Astrocyte (in vitro differentiated cells and primary cell): ENCODE data around the gene FBXL12. TPM values are rescaled to one million over a fixed set of nuclear protein-coding genes. Genes with fewer than 3 reads are reported as not detected.

Source experiments
- DNase-seq: peaks from one replicate; pipeline ENCODE4 v3.0.0-alpha.2; 2010; ENCODE audit warnings: low read depth
- FAIRE-seq: peaks from 2 replicates; lab custom pipeline; 2011; peaks lifted over from hg19 to GRCh38; lab: Jason Lieb, UNC
- H2AFZ ChIP-seq: 2 replicates; pipeline ENCODE4 v1.6.0; 2012; ENCODE audit warnings: low read depth, low read length, inconsistent platforms
- H3K27ac ChIP-seq: 2 replicates; pipeline ENCODE4 v1.5.1; 2011; ENCODE audit warnings: low read depth, low read length, inconsistent platforms
- H3K27me3 ChIP-seq: 2 replicates; pipeline ENCODE4 v1.6.0; 2011; ENCODE audit warnings: low read length, inconsistent platforms; ENCODE audit not compliant: insufficient read depth
- H3K36me3 ChIP-seq: 2 replicates; pipeline ENCODE4 v1.5.1; 2011; ENCODE audit warnings: low read length, inconsistent platforms; ENCODE audit not compliant: insufficient read depth
- H3K4me1 ChIP-seq: 2 replicates; pipeline ENCODE4 v1.5.1; 2011; ENCODE audit warnings: low read length, inconsistent platforms; ENCODE audit not compliant: insufficient read depth
- H3K4me2 ChIP-seq: 2 replicates; pipeline ENCODE4 v1.6.0; 2012; ENCODE audit warnings: low read length, inconsistent platforms
- H3K4me3 ChIP-seq: 2 replicates; pipeline ENCODE4 v1.5.1; 2011; ENCODE audit warnings: low read depth, mild to moderate bottlenecking, low read length, inconsistent platforms; ENCODE audit not compliant: insufficient read depth
- H3K79me2 ChIP-seq: 2 replicates; pipeline ENCODE4 v1.6.0; 2012; ENCODE audit warnings: mild to moderate bottlenecking, low read length, inconsistent platforms; ENCODE audit not compliant: insufficient read depth
- H3K9ac ChIP-seq: 2 replicates; pipeline ENCODE4 v1.6.0; 2012; ENCODE audit warnings: mild to moderate bottlenecking, low read length, inconsistent platforms
- H3K9me3 ChIP-seq: 2 replicates; pipeline ENCODE4 v1.5.1; 2012; ENCODE audit warnings: low read depth, mild to moderate bottlenecking, low read length, inconsistent platforms; ENCODE audit not compliant: insufficient read depth
- H4K20me1 ChIP-seq: 2 replicates; pipeline ENCODE4 v1.6.0; 2012; ENCODE audit warnings: low read length, inconsistent platforms; ENCODE audit not compliant: insufficient read depth
- H3K27ac Mint-ChIP-seq: one replicate; pipeline ENCODE4 v1.8.0; 2021; ENCODE audit warnings: mild to moderate bottlenecking, mixed read lengths; ENCODE audit not compliant: unreplicated experiment
- H3K27me3 Mint-ChIP-seq: one replicate; pipeline ENCODE4 v1.8.0; 2021; ENCODE audit warnings: low read depth, mixed read lengths; ENCODE audit not compliant: unreplicated experiment
- H3K36me3 Mint-ChIP-seq: one replicate; pipeline ENCODE4 v1.8.0; 2021; ENCODE audit warnings: low read depth, mixed read lengths; ENCODE audit not compliant: unreplicated experiment
- H3K4me1 Mint-ChIP-seq: one replicate; pipeline ENCODE4 v1.8.0; 2021; ENCODE audit warnings: low read depth, mixed read lengths; ENCODE audit not compliant: unreplicated experiment
- H3K4me3 Mint-ChIP-seq: one replicate; pipeline ENCODE4 v1.8.0; 2021; ENCODE audit warnings: mild to moderate bottlenecking, moderate library complexity, mixed read lengths; ENCODE audit not compliant: unreplicated experiment
- H3K9me3 Mint-ChIP-seq: one replicate; pipeline ENCODE4 v1.8.0; 2021; ENCODE audit warnings: mild to moderate bottlenecking, mixed read lengths; ENCODE audit not compliant: unreplicated experiment
- CTCF ChIP-seq: IDR thresholded peaks from 2 replicates; pipeline ENCODE4 v1.5.1; 2011; ENCODE audit warnings: low read depth, mild to moderate bottlenecking, inconsistent platforms, low read length, moderate library complexity; ENCODE audit not compliant: insufficient read depth
- EZH2 ChIP-seq: IDR thresholded peaks from 2 replicates; pipeline ENCODE4 v1.6.1; 2012; ENCODE audit warnings: mild to moderate bottlenecking, low read length, inconsistent platforms; ENCODE audit not compliant: insufficient read depth
- total RNA-seq: library from RNA; stranded (reverse); gene quantifications from 2 replicates; pipeline ENCODE4 v1.2.1, GENCODE V29; 2021

FBXL12 gene
- total RNA-seq, 1 donor from 2014 or later: 54.2 TPM

GRCh38 chr19:9863759-9864158, 44.9 kb upstream of the FBXL12 start:
- FAIRE-seq (no peak), DNase-seq (no peak)
- no peaks in the 10 kb centered on the region for H3K9me3 Mint-ChIP-seq
- H3K4me3 Mint-ChIP-seq: no peak overlapping the region
- H3K36me3 Mint-ChIP-seq: peaks cover 17% of the 10 kb centered on the region
- no peaks in the 10 kb centered on the region for H4K20me1 ChIP-seq
- no peak for TF ChIP-seq CTCF
- no peak for TF ChIP-seq EZH2
- no peak overlapping the region for H3K9ac ChIP-seq
- no peak overlapping the region for H3K27ac Mint-ChIP-seq
- H3K36me3 ChIP-seq: no peaks in the 10 kb centered on the region
- H2AFZ ChIP-seq: no peak overlapping the region
- H3K4me1 Mint-ChIP-seq: no peaks in the 10 kb centered on the region
- H3K9me3 ChIP-seq: no peaks in the 10 kb centered on the region
- no peaks in the 10 kb centered on the region for H3K4me1 ChIP-seq
- peaks cover 4% of the 10 kb centered on the region for H3K27me3 Mint-ChIP-seq
- H3K4me2 ChIP-seq: no peak overlapping the region
- H3K79me2 ChIP-seq: no peaks in the 10 kb centered on the region
- no peak overlapping the region for H3K27ac ChIP-seq
- no peak overlapping the region for H3K4me3 ChIP-seq
- peaks cover 4% of the 10 kb centered on the region for H3K27me3 ChIP-seq

GRCh38 chr19:9862938-9863337, 44.1 kb upstream of the FBXL12 start:
- Histone ChIP-seq H3K27ac (no peak overlapping the region), H3K9me3 (no peaks in the 10 kb centered on the region), H3K36me3 (no peaks in the 10 kb centered on the region), H3K9ac (no peak overlapping the region), H3K79me2 (no peaks in the 10 kb centered on the region), H3K27me3 (peaks cover 4% of the 10 kb centered on the region), H3K4me2 (no peak overlapping the region), H3K4me3 (no peak overlapping the region), H3K4me1 (no peaks in the 10 kb centered on the region), H4K20me1 (no peaks in the 10 kb centered on the region), H2AFZ (no peak overlapping the region)
- H3K27ac Mint-ChIP-seq: no peak overlapping the region
- H3K36me3 Mint-ChIP-seq: peaks cover 18% of the 10 kb centered on the region
- H3K4me3 Mint-ChIP-seq: no peak overlapping the region
- no peaks in the 10 kb centered on the region for H3K9me3 Mint-ChIP-seq
- FAIRE-seq: no peak
- TF ChIP-seq EZH2: no peak
- TF ChIP-seq CTCF: no peak
- H3K27me3 Mint-ChIP-seq: peaks cover 4% of the 10 kb centered on the region
- DNase-seq: no peak
- peaks cover under 1% of the 10 kb centered on the region for H3K4me1 Mint-ChIP-seq

GRCh38 chr19:9861503-9861902, 42.6 kb upstream of the FBXL12 start:
- Mint-ChIP-seq H3K9me3 (peaks cover 3% of the 10 kb centered on the region), H3K27me3 (peaks cover 2% of the 10 kb centered on the region), H3K36me3 (peaks cover 25% of the 10 kb centered on the region), H3K4me3 (no peak overlapping the region), H3K4me1 (peaks cover 4% of the 10 kb centered on the region), H3K27ac (no peak overlapping the region)
- Histone ChIP-seq H3K4me1 (no peaks in the 10 kb centered on the region), H3K79me2 (no peaks in the 10 kb centered on the region), H3K27ac (no peak overlapping the region), H3K4me3 (no peak overlapping the region), H2AFZ (no peak overlapping the region), H3K9me3 (no peaks in the 10 kb centered on the region), H4K20me1 (no peaks in the 10 kb centered on the region), H3K9ac (no peak overlapping the region), H3K4me2 (no peak overlapping the region), H3K27me3 (peaks cover 4% of the 10 kb centered on the region), H3K36me3 (no peaks in the 10 kb centered on the region)
- no peak for FAIRE-seq
- TF ChIP-seq CTCF (no peak), EZH2 (no peak)
- no peak for DNase-seq
